ENCODE results near the gene PMPCA.
"Not testable (repeated sequence)": the region's sequence is repeated elsewhere in the genome, so short reads cannot be mapped to it uniquely, and the experiment has no call there.

The PMPCA gene

GRCh38 chr9:136394312-136395019, 16.0 kb upstream of the PMPCA start:
- no peak for DNase-seq

- DNase-seq: no peak
These were observed 15.5 kb upstream of the PMPCA start for GRCh38 chr9:136395020-136395340.

DNA sequence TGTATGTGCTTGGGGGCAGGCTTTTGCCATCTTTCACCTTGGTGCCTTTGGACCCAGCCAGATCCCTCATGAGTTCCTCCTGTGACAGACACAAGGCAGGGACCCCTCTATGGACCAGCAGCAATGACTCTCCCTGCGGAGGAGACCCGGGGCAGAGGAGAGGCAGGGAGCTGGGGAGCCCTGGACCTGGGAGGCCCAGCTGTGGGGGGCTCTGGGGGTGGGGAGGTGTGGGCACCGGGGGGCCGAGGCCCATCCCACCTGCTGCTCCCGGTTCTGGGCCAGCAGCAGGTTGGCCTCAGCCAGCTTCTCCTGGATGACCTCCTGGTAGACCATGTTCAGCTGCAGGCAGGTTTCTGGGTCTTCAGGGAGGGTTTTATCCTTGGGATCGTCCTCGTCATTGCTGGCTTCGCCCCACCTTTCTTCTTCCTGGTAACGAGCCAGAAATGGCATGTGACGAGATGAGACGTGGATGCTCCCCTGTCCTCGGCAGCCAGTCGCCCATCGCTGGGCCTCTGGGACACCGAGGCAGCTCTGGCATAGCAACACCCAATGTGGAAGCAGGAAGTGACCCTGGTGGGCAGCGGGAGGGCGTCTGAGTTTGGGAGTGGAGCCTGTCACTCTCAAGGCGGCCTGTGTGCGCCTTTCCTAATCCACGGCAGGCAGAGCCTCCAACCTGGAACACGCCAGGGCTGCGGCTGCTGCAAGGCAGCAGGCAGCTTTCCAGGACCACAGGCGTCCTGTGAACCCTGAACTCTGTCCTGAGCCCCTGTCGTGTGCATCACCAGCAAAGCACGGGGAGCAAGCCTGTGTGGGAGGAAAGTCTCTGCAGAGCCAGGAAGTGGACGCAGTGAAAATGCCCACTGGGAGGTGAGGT, 14.9 kb upstream of the PMPCA start:
- no peak for DNase-seq

GRCh38 chr9:136396219-136396515, 14.3 kb upstream of the PMPCA start:
- DNase-seq: no peak

DNA sequence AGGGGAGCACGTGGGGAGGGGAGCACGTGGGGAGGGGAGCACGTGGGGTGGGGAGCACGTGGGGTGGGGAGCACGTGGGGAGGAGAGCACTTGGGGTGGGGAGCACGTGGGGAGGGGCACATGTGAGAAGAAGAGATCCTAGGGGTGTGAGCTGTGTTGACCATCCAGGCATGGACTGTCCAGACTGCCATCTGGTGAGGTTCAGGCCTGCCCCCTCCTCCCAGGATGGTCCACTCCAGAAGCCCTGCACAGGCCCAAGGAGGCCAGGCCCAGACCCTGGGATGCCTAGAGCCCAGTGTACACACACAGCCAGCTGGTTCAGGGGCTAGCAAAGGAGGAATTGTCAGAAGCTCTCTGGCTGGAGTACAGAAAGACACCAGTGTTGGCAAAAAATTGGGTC, 12.8 kb upstream of the PMPCA start:
- DNase-seq: no peak

- DNase-seq: no peak
These were observed 12.2 kb upstream of the PMPCA start for GRCh38 chr9:136398286-136398685.

- DNase-seq: peak in 3 of 5 experiments; percentile 23 to 38 (median 26)
These were observed 11.1 kb upstream of the PMPCA start for GRCh38 chr9:136399176-136400037.

GRCh38 chr9:136400038-136400834, 10.2 kb upstream of the PMPCA start, which contains the start of gene SNAPC4:
Gene SNAPC4, minus strand, starts transcription at chr9:136400170. Its CDS starts 1,742 bp downstream, at chr9:136398428.
- DNase-seq: peak; percentile 74 to 92 (median 80)

- no peak for DNase-seq
These were observed 9.1 kb upstream of the PMPCA start for GRCh38 chr9:136401173-136401922.

DNA sequence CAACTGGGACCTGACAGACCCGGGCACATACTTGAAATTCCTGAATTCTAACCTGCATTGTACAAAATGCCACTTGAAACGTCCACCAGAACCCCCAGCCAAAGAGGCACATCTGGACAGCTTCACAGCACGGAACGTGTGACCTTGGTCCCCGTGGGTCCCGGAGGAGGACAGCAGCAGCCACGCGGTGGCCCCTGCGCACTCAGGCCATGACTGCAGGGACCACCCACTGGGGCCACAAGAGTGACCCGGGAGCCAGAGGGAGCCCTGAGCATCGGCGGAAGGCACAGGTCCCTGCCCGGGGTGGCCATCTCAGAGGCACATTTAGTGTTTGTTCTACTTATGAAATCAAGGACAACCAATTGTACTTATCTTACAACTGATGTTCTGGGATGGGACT, 8.4 kb upstream of the PMPCA start:
- no peak for DNase-seq

DNA sequence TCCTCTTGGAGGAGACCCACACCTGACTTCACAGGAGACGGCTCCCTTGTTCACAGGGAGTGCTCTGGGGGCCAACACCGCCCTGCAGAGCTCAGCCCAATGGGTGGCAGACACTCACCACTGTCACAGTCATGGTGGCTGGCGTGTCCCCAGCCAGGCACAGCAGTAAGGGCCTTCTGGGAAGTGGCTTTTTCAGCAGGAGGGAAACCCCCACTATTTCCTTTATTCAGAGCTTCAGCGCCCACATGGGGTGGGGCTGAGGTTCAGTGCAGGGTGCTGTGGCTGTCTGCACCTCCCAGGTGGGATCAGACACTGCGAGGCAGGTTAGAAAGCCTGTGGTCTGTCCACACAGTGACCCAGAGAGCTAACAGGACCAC, 6.9 kb upstream of the PMPCA start:
- peak; percentile 39 to 93 (median 64) for DNase-seq

GRCh38 chr9:136403915-136404800, 6.3 kb upstream of the PMPCA start:
- DNase-seq: peak in 4 of 5 experiments; percentile 24 to 74 (median 30)

DNA sequence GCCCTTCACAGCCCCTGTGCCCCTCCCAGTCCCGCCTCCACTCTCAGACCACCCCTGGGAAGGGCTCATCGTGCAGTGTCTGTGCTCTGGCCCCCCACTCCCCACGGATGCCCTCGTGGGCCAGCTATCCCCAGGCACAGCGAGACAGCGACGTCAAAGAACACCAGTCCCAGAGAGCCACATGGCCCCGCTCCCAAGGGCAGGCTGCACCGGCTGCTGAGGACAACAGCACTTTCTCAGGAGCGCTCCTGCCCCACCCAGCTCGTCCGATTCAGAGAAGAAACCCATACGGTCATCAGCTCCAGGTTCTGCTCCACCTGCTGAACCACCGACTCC, 5.7 kb upstream of the PMPCA start:
- no peak for DNase-seq

DNA sequence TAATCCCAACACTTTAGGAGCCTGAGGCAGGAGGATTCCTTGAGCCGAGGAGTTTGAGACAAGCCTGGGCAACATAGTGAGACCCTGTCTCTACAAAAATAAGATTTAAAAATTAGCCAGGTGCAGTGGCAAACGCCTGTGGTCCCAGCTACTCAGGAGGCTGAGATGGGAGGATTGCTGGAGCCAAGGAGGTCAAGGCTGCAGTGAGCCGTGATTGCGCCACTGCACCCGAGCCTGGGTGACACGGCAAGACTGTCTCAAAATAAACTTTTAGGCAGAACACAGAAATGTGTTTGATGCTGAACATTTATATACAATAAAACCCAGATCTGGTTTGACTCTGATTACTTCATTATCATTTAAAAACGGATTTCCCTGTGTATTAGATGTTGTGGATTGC, 5.0 kb upstream of the PMPCA start:
- no peak for DNase-seq

- not testable (repeated sequence) for DNase-seq
These were observed 4.6 kb upstream of the PMPCA start for GRCh38 chr9:136405904-136406303.

GRCh38 chr9:136407061-136407460, 3.4 kb upstream of the PMPCA start:
- not testable (repeated sequence) for DNase-seq

DNA sequence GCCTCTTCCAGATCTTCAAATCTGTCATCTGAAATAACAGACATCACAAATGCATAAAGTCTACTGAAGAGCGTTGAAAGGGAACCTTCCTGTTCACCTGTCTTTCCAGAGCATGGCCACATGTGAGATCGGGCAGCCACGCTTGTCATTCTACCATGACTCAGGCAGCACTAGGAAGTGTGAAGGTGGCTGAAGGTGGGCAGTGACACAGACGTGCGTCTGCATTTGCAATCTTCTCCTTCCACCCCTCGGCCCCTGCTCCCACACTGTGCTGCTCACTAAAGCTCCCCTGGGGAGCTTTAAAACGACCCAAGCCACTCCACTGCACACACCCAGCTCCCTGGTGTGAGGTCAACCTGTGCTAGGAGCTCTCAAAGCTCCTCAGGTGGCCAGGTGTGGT, 2.5 kb upstream of the PMPCA start:
- DNase-seq: no peak

DNA sequence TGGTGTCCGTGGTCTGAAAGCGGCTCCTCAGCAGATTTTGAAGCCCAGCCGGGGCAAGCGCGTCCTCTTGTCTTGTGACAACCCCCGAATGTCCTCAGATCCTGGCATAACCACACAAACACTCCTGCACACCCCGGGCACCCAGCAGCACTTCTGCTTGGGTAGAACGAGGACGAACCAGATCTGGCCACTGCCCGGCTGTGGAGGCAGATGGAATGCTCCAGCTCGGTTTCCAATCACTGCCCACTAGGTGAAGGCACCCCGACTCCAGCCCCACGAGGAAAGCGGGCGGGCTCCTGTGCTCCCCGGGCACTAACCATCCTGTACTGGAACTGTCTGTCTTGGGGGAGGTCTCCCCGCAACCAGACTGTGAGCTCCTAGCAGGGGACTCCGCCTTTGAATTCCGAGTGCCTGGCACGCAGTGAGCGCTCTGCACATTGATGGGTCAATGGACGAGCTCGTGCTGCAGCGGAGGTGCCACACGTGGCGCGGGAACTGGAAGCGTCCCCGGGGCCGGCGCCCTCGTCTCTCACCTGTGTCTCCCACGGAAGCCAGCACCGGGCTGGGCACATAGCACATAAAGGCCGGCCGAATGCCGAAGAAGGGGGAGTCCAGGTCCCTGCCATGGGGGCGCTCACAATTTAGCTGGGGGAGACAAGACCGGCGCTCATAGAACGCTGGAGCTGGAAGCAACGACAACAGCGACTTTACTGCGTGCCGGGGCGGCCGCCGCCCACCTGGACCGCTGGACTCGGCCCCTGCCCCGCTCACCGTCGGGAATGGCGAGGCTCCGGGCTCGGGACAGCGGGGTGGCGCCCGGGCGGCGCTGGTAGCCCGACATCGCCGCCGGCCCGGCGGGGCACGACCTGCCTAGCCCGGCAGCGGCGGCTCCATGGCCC, 652 bp upstream of the PMPCA start:
- peak in 2 of 5 experiments; percentile 32 to 64 for DNase-seq

GRCh38 chr9:136411378-136411777, 920 bp downstream of the PMPCA start:
- DNase-seq: no peak

DNA sequence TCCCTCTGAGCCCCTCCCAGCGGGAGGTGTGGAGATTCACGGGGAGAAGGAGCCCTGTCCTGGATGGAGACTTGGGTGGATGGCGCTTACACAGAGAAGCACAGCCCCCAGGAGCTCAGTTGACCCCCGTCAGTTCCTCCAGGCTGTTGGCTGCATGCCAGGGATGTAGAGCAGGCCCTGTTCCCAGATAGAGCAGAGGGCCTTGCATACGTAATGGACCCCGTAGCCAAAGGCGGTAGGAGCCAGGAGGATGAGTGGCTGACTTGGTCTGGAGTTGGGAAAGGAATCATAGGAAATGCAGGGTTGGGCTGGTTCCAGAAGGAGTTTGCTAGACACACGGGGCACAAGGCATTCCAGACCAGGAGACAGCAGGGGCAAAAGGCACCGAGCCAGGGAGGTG, 2.5 kb downstream of the PMPCA start:
- DNase-seq: no peak
